ENCODE results near the gene FIS1.

Gene FIS1

GRCh38 chr7:101232141-101232850 lies 12.6 kb downstream of the FIS1 start:
- DNase-seq, result no peak

- no peak for DNase-seq
These were observed 13.2 kb downstream of the FIS1 start for GRCh38 chr7:101231644-101232043.

- no peak for DNase-seq
These were observed 18.2 kb downstream of the FIS1 start for GRCh38 chr7:101226721-101227120.

GRCh38 chr7:101225650-101226049 lies 19.2 kb downstream of the FIS1 start:
- no peak for DNase-seq

- DNase-seq, result no peak
These were observed 21.4 kb downstream of the FIS1 start for GRCh38 chr7:101223528-101223927.

GRCh38 chr7:101222275-101222830 lies 22.5 kb downstream of the FIS1 start:
- no peak for DNase-seq

- DNase-seq, result no peak
These were observed 24.6 kb downstream of the FIS1 start for GRCh38 chr7:101220295-101220694.

- no peak for DNase-seq
These were observed 26.4 kb downstream of the FIS1 start for GRCh38 chr7:101218236-101219125.

- DNase-seq, result peak; percentile 98
These were observed 27.3 kb downstream of the FIS1 start, which contains the start of the genes PLOD3 and ZNHIT1 for GRCh38 chr7:101217388-101218235. Gene PLOD3, minus strand, starts transcription at chr7:101217581. Its CDS starts 307 bp downstream, at chr7:101217274. Gene ZNHIT1, plus strand, starts transcription at chr7:101218165. Its CDS starts 31 bp downstream, at chr7:101218196.

- DNase-seq, result no peak
These were observed 28.0 kb downstream of the FIS1 start for GRCh38 chr7:101216860-101217387.

GRCh38 chr7:101216001-101216859 lies 28.7 kb downstream of the FIS1 start:
- DNase-seq, result no peak

GRCh38 chr7:101212014-101212413 lies 32.9 kb downstream of the FIS1 start:
- no peak for DNase-seq

- DNase-seq, result no peak
These were observed 33.4 kb downstream of the FIS1 start for GRCh38 chr7:101211501-101211900.

- DNase-seq, result no peak
These were observed 34.7 kb downstream of the FIS1 start for GRCh38 chr7:101210143-101210542.

- DNase-seq, result no peak
These were observed 36.1 kb downstream of the FIS1 start for GRCh38 chr7:101208794-101209193.

- no peak for DNase-seq
These were observed 37.4 kb downstream of the FIS1 start for GRCh38 chr7:101207459-101207858.

GRCh38 chr7:101206665-101207042 lies 38.2 kb downstream of the FIS1 start:
- DNase-seq, result no peak

- DNase-seq, result no peak
These were observed 38.8 kb downstream of the FIS1 start for GRCh38 chr7:101205901-101206664.

GRCh38 chr7:101203740-101204738 lies 40.8 kb downstream of the FIS1 start:
- peak; percentile 51 for DNase-seq

All from CD4-positive, alpha-beta T cell treated with Interleukin-17A for 1 hour (primary cell).